ENCODE results near the gene ERBB4. TPM values are rescaled to one million over a fixed set of nuclear protein-coding genes. Genes with fewer than 3 reads are reported as not detected.
A peak's percentile ranks its signal among the peaks of the same experiment; 100 is the strongest.

ERBB4 gene
- total RNA-seq, 1 experiment from 2014 or later, result not detected

- intact Hi-C loops (cut with micrococcal nuclease), result no loop called here
- TF ChIP-seq, protein P1, sequence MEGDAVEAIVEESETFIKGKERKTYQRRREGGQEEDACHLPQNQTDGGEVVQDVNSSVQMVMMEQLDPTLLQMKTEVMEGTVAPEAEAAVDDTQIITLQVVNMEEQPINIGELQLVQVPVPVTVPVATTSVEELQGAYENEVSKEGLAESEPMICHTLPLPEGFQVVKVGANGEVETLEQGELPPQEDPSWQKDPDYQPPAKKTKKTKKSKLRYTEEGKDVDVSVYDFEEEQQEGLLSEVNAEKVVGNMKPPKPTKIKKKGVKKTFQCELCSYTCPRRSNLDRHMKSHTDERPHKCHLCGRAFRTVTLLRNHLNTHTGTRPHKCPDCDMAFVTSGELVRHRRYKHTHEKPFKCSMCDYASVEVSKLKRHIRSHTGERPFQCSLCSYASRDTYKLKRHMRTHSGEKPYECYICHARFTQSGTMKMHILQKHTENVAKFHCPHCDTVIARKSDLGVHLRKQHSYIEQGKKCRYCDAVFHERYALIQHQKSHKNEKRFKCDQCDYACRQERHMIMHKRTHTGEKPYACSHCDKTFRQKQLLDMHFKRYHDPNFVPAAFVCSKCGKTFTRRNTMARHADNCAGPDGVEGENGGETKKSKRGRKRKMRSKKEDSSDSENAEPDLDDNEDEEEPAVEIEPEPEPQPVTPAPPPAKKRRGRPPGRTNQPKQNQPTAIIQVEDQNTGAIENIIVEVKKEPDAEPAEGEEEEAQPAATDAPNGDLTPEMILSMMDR (IDR thresholded peaks at IDR 0.05; ENCODE audit: unreplicated experiment), result no peak
- Mint-ChIP-seq H3K27ac (ENCODE audit: low read depth, unreplicated experiment) (no peak overlapping the region), H3K9me3 (ENCODE audit: unreplicated experiment) (no peaks in the 10 kb centered on the region), H3K4me3 (ENCODE audit: unreplicated experiment) (no peak overlapping the region), H3K27me3 (ENCODE audit: insufficient read depth, unreplicated experiment) (peaks cover 29% of the 10 kb centered on the region), H3K36me3 (ENCODE audit: insufficient read depth, unreplicated experiment) (no peaks in the 10 kb centered on the region), H3K4me1 (ENCODE audit: insufficient read depth, unreplicated experiment) (no peaks in the 10 kb centered on the region)
- ChIA-PET CTCF (interaction anchor here (1.3 to 1.4 kb wide), 2 partner anchors 39 to 51 kb away, joined by 3 to 4 read pairs; no protein-coding TSS in a partner anchor), POLR2A (no interaction called here)
- no peak for DNase-seq (ENCODE audit: unreplicated experiment)
- BruUV-seq (replicated peaks), result no TSS peak
Measured at GRCh38 chr2:211416373-211416772, 1122.2 kb downstream of the ERBB4 start.

GRCh38 chr2:211413746-211414145 is 1124.9 kb downstream of the ERBB4 start:
- no peak overlapping the region for H3K27ac Mint-ChIP-seq (ENCODE audit: low read depth, unreplicated experiment)
- TF ChIP-seq, protein P1 (IDR thresholded peaks at IDR 0.05; ENCODE audit: unreplicated experiment), result no peak
- CTCF ChIA-PET, result interaction anchor here (0.6 kb wide), 1 partner anchor 39 kb away, joined by 3 read pairs; no protein-coding TSS in a partner anchor
- H3K4me1 Mint-ChIP-seq (ENCODE audit: insufficient read depth, unreplicated experiment), result no peaks in the 10 kb centered on the region
- no TSS peak for BruUV-seq (replicated peaks)
- no peak overlapping the region for H3K4me3 Mint-ChIP-seq (ENCODE audit: unreplicated experiment)
- intact Hi-C loops (cut with micrococcal nuclease), result no loop called here
- no peaks in the 10 kb centered on the region for H3K9me3 Mint-ChIP-seq (ENCODE audit: unreplicated experiment)
- H3K27me3 Mint-ChIP-seq (ENCODE audit: insufficient read depth, unreplicated experiment), result peaks cover 10% of the 10 kb centered on the region
- DNase-seq (ENCODE audit: unreplicated experiment), result no peak
- POLR2A ChIA-PET, result interaction anchor here (0.7 kb wide), 1 partner anchor 29 kb away, joined by 3 read pairs; no protein-coding TSS in a partner anchor
- no peaks in the 10 kb centered on the region for H3K36me3 Mint-ChIP-seq (ENCODE audit: insufficient read depth, unreplicated experiment)

GRCh38 chr2:211408483-211408891 is 1130.1 kb downstream of the ERBB4 start:
- Mint-ChIP-seq H3K4me1 (ENCODE audit: insufficient read depth, unreplicated experiment) (peaks cover 10% of the 10 kb centered on the region), H3K36me3 (ENCODE audit: insufficient read depth, unreplicated experiment) (no peaks in the 10 kb centered on the region), H3K27me3 (ENCODE audit: insufficient read depth, unreplicated experiment) (no peaks in the 10 kb centered on the region), H3K9me3 (ENCODE audit: unreplicated experiment) (peaks cover 7% of the 10 kb centered on the region), H3K4me3 (ENCODE audit: unreplicated experiment) (no peak overlapping the region), H3K27ac (ENCODE audit: low read depth, unreplicated experiment) (peak overlapping the region; percentile 76)
- intact Hi-C loops (cut with micrococcal nuclease), result no loop called here
- POLR2A ChIA-PET, result interaction anchor here (0.6 kb wide), 1 partner anchor 157 kb away, joined by 4 read pairs; no protein-coding TSS in a partner anchor
- CTCF ChIA-PET, result interaction anchor here (1.1 kb wide), 1 partner anchor 47 kb away, joined by 4 read pairs; no protein-coding TSS in a partner anchor
- DNase-seq (ENCODE audit: unreplicated experiment), result peak; percentile 35
- TF ChIP-seq, protein P1 (IDR thresholded peaks at IDR 0.05; ENCODE audit: unreplicated experiment), result no peak
- BruUV-seq (replicated peaks), result no TSS peak

- ChIA-PET CTCF (no interaction called here), POLR2A (no interaction called here)
- no peak overlapping the region for H3K4me3 Mint-ChIP-seq (ENCODE audit: unreplicated experiment)
- no peak for DNase-seq (ENCODE audit: unreplicated experiment)
- intact Hi-C loops (cut with micrococcal nuclease), result no loop called here
- H3K27ac Mint-ChIP-seq (ENCODE audit: low read depth, unreplicated experiment), result no peak overlapping the region
- no peaks in the 10 kb centered on the region for H3K36me3 Mint-ChIP-seq (ENCODE audit: insufficient read depth, unreplicated experiment)
- peaks cover 10% of the 10 kb centered on the region for H3K4me1 Mint-ChIP-seq (ENCODE audit: insufficient read depth, unreplicated experiment)
- H3K9me3 Mint-ChIP-seq (ENCODE audit: unreplicated experiment), result peaks cover 7% of the 10 kb centered on the region
- no TSS peak for BruUV-seq (replicated peaks)
- no peaks in the 10 kb centered on the region for H3K27me3 Mint-ChIP-seq (ENCODE audit: insufficient read depth, unreplicated experiment)
- TF ChIP-seq, protein P1 (IDR thresholded peaks at IDR 0.05; ENCODE audit: unreplicated experiment), result no peak
Measured at GRCh38 chr2:211407076-211407475, 1131.5 kb downstream of the ERBB4 start.
